HG02588 (cell line): Measurements from ENCODE around the gene NBPF9.
"Not testable (repeated sequence)": the region's sequence is repeated elsewhere in the genome, so short reads cannot be mapped to it uniquely, and the experiment has no call there.

Source experiments
- ATAC-seq: cut with Tn5 transposase; IDR thresholded peaks from one replicate; pipeline ENCODE4 v1.9.1; 2021; ENCODE audit warnings: mild to moderate bottlenecking, moderate library complexity; ENCODE audit not compliant: unreplicated experiment

Gene NBPF9

GRCh38 chr1:149016626-149017025, 86.7 kb downstream of the NBPF9 start:
- ATAC-seq: not testable (repeated sequence)

DNA sequence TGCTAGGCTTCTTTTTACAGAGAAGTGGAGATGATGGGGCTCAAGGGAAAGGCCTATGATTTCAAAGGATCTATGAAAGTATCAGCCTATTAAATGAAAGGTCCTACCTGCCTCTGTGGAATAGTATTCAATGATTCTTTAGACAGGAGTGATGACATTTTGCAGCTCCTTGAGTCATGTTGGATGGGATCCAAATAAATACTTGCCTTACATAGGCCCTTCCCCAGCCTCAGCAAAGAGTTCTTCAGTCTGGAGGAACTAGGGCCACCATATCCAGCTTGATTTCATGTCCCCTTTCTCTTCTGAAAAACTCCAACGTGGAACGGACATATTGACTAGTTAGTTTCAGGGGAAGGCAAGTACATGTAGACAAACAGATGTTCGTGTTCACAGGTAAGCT, 87.8 kb downstream of the NBPF9 start:
- not testable (repeated sequence) for ATAC-seq

- ATAC-seq: not testable (repeated sequence)
Observed at GRCh38 chr1:149013513-149013912, 89.8 kb downstream of the NBPF9 start.

DNA sequence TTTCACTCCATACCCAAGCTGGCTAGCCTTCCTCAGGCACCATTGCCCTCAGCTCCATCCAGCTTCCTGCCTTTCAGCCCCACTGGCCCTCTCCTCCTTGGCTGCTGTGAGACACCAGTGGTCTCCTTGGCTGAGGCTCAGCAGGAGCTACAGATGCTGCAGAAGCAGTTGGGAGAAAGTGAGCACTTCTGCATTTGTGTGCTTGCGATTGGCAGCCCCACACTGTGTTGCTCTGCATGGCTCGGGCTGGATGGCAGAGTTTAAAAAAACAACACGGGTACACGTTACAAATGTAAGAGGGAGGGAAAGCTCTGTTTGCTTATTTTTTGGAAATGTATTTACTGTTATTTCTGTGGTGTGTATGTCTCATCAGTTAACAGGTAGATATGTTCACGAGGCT, 90.8 kb downstream of the NBPF9 start:
- ATAC-seq: not testable (repeated sequence)

DNA sequence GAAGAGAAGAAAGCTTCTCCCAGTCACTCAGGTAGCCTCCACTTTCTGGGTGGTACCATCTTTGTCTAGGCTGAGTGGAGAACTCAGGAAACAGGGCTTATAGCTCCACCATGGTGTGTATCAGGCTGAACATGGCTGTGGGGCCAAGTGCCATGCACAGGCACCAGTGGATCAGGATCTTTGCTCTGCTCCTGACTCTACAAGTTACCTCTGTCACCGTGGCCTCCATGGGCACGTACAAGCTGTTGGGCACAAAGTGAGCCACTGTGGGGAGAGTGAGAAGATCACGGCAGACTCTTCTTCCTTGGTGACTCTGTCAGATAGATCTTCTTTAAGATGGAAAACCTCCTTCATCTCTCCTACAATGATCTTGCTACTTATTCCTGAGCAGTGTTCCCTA, 93.6 kb downstream of the NBPF9 start:
- ATAC-seq: not testable (repeated sequence)

DNA sequence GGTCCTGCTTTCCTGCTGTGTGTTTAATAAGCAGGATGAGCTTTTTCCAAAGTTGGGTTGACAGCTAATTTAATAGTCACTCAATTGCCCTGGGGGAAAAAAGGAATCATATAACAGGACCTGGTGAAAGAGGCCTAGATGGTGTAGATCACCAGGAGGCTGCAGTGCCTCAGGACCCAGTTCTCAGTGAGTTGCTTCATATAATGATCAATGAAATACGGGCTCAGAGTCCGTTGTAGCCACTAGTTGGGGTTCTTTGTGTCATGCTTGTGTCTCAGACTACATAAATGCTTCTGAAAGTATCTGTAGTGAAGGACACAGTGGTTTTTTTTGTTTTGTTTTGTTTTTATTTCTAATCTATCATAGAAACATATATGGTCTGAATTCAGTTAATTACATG, 94.6 kb downstream of the NBPF9 start:
- ATAC-seq: not testable (repeated sequence)

DNA sequence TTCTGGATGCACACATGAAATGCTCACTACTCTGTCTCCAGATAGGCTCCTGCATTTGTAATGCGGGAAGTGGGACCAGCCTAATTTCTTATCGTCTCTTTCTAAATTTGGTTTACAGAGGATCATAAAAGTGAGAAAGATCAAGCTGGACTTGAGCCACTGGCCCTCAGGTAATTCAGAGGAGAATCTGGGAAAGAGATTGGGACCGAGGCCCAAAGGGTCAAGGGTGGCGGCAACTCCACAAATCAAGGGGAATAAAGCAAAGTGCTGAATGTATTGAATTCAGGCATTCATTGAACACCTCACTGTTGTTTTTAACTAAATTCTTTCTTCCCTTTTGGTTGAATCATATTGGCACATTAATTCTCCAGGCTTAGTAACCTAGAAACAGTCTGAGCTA, 95.0 kb downstream of the NBPF9 start:
- not testable (repeated sequence) for ATAC-seq
